Natural killer cell (primary cell): ENCODE measurements around the gene TMEM187. TPM values are rescaled to one million over a fixed set of nuclear protein-coding genes. Genes with fewer than 3 reads are reported as not detected.

Experiments
- ATAC-seq, 3 donors: fragments of 150-1000 bp in 2 of 3; fragments of 200-7000 bp in 1 of 3; cut with Tn5 transposase; 1 replicate in 1 of 3; 2 replicates in 2 of 3; pipeline ENCODE4 v1.10.0; 2021; ENCODE audit warnings: mild to moderate bottlenecking in 2 of 3, moderate library complexity in 2 of 3
- DNase-seq, 2 donors: peaks; one replicate each; pipeline versions ENCODE4 v3.0.0 to v3.0.0-alpha.2; 2013 to 2021; ENCODE audit warnings: mixed read lengths in 1 of 2
- H3K27ac ChIP-seq: one replicate; pipeline ENCODE4 v1.5.1; 2013; ENCODE audit warnings: mild to moderate bottlenecking, low read length
- H3K27me3 ChIP-seq: one replicate; pipeline ENCODE4 v1.6.1; 2013; ENCODE audit warnings: low read length; ENCODE audit not compliant: control insufficient read depth, insufficient read depth
- H3K36me3 ChIP-seq: one replicate; pipeline ENCODE4 v1.6.1; 2013; ENCODE audit warnings: low read length; ENCODE audit not compliant: control insufficient read depth, insufficient read depth
- H3K4me1 ChIP-seq: one replicate; pipeline ENCODE4 v1.6.1; 2013; ENCODE audit warnings: low read length; ENCODE audit not compliant: control insufficient read depth, insufficient read depth
- H3K4me3 ChIP-seq: one replicate; pipeline ENCODE4 v1.5.1; 2013; ENCODE audit warnings: low read length
- H3K9me3 ChIP-seq: one replicate; pipeline ENCODE4 v1.6.1; 2013; ENCODE audit warnings: low read length; ENCODE audit not compliant: control insufficient read depth, insufficient read depth
- H3K27ac Mint-ChIP-seq, 2 donors: one replicate each; pipeline ENCODE4 v1.8.0; 2022; ENCODE audit warnings: mild to moderate bottlenecking in 2 of 2, mixed read lengths in 2 of 2, moderate library complexity in 1 of 2
- H3K27me3 Mint-ChIP-seq, 2 donors: one replicate each; pipeline ENCODE4 v1.8.0; 2022; ENCODE audit warnings: low read depth in 2 of 2, mixed read lengths in 2 of 2
- H3K36me3 Mint-ChIP-seq: one replicate; pipeline ENCODE4 v1.8.0; 2022; ENCODE audit warnings: mixed read lengths
- H3K4me1 Mint-ChIP-seq, 2 donors: one replicate each; pipeline ENCODE4 v1.8.0; 2022; ENCODE audit warnings: mixed read lengths in 2 of 2
- H3K4me3 Mint-ChIP-seq: one replicate; pipeline ENCODE4 v1.8.0; 2022; ENCODE audit warnings: mild to moderate bottlenecking, moderate library complexity, mixed read lengths
- H3K9me3 Mint-ChIP-seq, 2 donors: one replicate each; pipeline ENCODE4 v1.8.0; 2022; ENCODE audit warnings: mixed read lengths in 2 of 2
- WGBS: methylation state at CpG from one replicate; pipeline ENCODE4 v1.1.7; 2013; ENCODE audit warnings: missing lambda C conversion rate; ENCODE audit not compliant: insufficient coverage; 5-methylcytosine and 5-hydroxymethylcytosine counted together
- intact Hi-C: fragments of 100-400 bp; cut with micrococcal nuclease; formaldehyde crosslinking; loops from one replicate; pipeline ENCODE4 v1.14.2; 2022
- total RNA-seq, 4 donors: library from RNA; stranded (reverse); fragments of 120-200 nt in 1 of 4; gene quantifications; one replicate each; pipeline versions ENCODE4 v1.2.3 to v1.2.4, GENCODE V29; 2013 to 2022
- TF ChIP-seq, protein P1 (sequence below): fragments of 200-600 bp; IDR thresholded peaks from one replicate; pipeline ENCODE4 v1.8.0; 2022; ENCODE audit warnings: antibody characterized with exemption

TMEM187 gene
- total RNA-seq, 3 donors from 2014 or later (not counting 1 experiment from before 2014, with no cell fraction given) = 1.2 to 4.3 (median 1.4) TPM

DNA sequence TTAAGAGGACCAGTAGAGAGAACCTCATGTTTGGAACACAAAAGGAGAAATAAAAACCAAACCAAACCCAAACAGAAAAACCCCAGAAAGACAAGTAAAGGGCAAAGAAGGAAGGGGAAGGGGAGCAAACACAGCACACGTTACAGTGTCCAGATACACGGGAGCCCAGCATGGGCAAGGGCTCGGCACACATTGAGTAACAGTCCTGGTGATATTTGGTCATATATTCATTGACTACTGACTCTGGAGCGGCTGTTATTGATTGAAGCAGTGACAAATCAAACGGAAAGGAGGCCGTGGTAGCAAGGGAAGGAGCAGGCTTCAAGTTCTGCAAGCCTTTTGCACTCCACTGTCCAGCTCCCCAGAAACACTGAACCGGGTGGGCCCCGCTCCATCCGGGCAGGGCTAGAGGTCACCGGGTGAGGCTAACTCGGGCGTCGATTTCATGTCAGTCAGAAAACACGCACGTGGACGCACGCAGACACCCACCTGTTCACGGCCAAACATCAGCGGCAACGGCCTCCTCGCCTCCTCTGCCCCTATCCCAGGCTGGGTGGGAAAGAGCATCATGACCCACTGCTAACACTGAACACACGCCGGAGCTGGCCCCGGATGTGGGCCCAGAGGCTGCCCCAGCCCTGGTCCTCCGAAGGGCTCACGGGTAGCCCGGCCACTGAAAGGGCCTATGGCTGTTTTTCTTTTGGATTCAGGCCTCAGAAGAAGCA, 50.9 kb downstream of the TMEM187 start:
- TF ChIP-seq, protein P1, sequence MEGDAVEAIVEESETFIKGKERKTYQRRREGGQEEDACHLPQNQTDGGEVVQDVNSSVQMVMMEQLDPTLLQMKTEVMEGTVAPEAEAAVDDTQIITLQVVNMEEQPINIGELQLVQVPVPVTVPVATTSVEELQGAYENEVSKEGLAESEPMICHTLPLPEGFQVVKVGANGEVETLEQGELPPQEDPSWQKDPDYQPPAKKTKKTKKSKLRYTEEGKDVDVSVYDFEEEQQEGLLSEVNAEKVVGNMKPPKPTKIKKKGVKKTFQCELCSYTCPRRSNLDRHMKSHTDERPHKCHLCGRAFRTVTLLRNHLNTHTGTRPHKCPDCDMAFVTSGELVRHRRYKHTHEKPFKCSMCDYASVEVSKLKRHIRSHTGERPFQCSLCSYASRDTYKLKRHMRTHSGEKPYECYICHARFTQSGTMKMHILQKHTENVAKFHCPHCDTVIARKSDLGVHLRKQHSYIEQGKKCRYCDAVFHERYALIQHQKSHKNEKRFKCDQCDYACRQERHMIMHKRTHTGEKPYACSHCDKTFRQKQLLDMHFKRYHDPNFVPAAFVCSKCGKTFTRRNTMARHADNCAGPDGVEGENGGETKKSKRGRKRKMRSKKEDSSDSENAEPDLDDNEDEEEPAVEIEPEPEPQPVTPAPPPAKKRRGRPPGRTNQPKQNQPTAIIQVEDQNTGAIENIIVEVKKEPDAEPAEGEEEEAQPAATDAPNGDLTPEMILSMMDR = no peak
- H3K27ac ChIP-seq = no peak overlapping the region
- H3K36me3 ChIP-seq = peaks cover 17% of the 10 kb centered on the region
- Mint-ChIP-seq H3K27ac (peak overlapping the region in 1 of 2 donors; percentile 42), H3K27me3 (no peaks in the 10 kb centered on the region), H3K4me3 (no peak overlapping the region), H3K36me3 (no peaks in the 10 kb centered on the region), H3K4me1 (peaks cover 0 to 7% of the 10 kb centered on the region in 2 donors), H3K9me3 (no peaks in the 10 kb centered on the region)
- intact Hi-C loops = no loop called here
- 93% methylated on average over 27 of the region's 27 CpGs for WGBS
- no peaks in the 10 kb centered on the region for H3K9me3 ChIP-seq
- no peak for ATAC-seq
- no peak for DNase-seq
- no peak overlapping the region for H3K4me3 ChIP-seq
- no peaks in the 10 kb centered on the region for H3K27me3 ChIP-seq
- H3K4me1 ChIP-seq = peaks cover 20% of the 10 kb centered on the region

DNA sequence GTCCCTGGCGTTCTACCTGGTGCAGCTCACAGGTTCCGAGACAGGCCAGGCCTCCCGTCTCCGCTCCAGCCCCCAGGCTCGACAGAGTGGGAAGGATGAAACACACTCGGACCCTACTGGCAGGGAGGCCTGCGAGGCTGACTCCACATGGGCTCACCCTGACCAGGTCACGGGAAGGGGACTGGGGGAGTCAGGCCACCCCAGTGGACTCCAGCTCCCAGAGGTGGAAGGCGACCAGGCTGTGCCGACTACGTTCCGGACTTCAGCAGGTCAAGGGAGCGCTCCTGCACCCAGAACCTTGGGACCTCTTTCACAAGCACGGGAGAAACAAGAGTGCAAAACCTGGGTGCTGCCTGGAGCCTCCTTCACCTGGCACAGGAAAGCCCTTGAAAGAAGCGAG, 51.7 kb downstream of the TMEM187 start:
- DNase-seq (no peak), ATAC-seq (no peak)
- H3K4me1 ChIP-seq = peaks cover 13% of the 10 kb centered on the region
- WGBS = 96% methylated on average over 14 of the region's 15 CpGs
- Mint-ChIP-seq H3K27me3 (no peaks in the 10 kb centered on the region), H3K9me3 (no peaks in the 10 kb centered on the region), H3K4me1 (peaks cover 0 to 13% of the 10 kb centered on the region in 2 donors), H3K27ac (no peak overlapping the region), H3K36me3 (no peaks in the 10 kb centered on the region), H3K4me3 (no peak overlapping the region)
- no peaks in the 10 kb centered on the region for H3K27me3 ChIP-seq
- H3K4me3 ChIP-seq = no peak overlapping the region
- TF ChIP-seq, protein P1 = no peak
- intact Hi-C loops = no loop called here
- H3K9me3 ChIP-seq = no peaks in the 10 kb centered on the region
- peaks cover 20% of the 10 kb centered on the region for H3K36me3 ChIP-seq
- H3K27ac ChIP-seq = no peak overlapping the region

DNA sequence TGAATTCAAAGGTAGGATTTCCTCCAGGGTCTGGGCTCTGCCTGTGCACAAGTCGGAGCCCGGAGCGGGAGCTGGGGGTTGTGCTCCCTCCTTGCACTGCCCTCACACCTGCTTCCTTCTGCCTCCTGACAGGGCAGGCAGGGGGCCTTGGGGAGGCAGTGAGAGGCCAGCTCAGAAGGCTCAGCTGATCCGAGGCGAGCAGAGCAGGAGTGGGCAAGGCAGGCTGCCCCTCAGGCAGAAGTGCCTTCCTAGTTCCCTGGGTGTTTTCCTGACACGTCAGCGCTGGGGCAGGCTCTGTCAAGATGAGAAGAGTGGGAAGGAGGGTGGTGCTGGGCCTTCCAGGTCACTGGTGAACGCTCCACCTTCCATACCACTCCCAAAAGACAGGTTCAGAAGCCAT, 52.7 kb downstream of the TMEM187 start:
- H3K27me3 ChIP-seq = no peaks in the 10 kb centered on the region
- DNase-seq (no peak), ATAC-seq (no peak)
- H3K9me3 Mint-ChIP-seq = no peaks in the 10 kb centered on the region
- 89% methylated on average over 8 of the region's 8 CpGs for WGBS
- H3K36me3 Mint-ChIP-seq = no peaks in the 10 kb centered on the region
- TF ChIP-seq, protein P1 = no peak
- H3K27ac Mint-ChIP-seq = peak overlapping the region in 1 of 2 donors; percentile 17
- H3K27ac ChIP-seq = no peak overlapping the region
- peaks cover 29% of the 10 kb centered on the region for H3K36me3 ChIP-seq
- peaks cover 12% of the 10 kb centered on the region for H3K4me1 ChIP-seq
- H3K4me3 ChIP-seq = no peak overlapping the region
- intact Hi-C loops = no loop called here
- no peak overlapping the region for H3K4me3 Mint-ChIP-seq
- no peaks in the 10 kb centered on the region for H3K27me3 Mint-ChIP-seq
- no peaks in the 10 kb centered on the region for H3K9me3 ChIP-seq
- peaks cover 0 to 11% of the 10 kb centered on the region in 2 donors for H3K4me1 Mint-ChIP-seq
